Parathyroid adenoma (tissue), 2 donors: Measurements from ENCODE around the gene LHFPL6.

Experiments
- H2AFZ ChIP-seq: fragments of 300-600 bp; sonication (generic); one replicate; pipeline ENCODE4 v1.7.0; 2017; ENCODE audit warnings: antibody characterized with exemption, mild to moderate bottlenecking
- H3K27ac ChIP-seq: fragments of 300-600 bp; sonication (generic); one replicate; pipeline ENCODE4 v1.7.0; 2017
- H3K27me3 ChIP-seq: fragments of 300-600 bp; sonication (generic); one replicate; pipeline ENCODE4 v1.7.0; 2017; ENCODE audit warnings: low read length; ENCODE audit not compliant: control insufficient read depth, insufficient read depth
- H3K36me3 ChIP-seq: fragments of 300-600 bp; sonication (generic); one replicate; pipeline ENCODE4 v1.7.0; 2017; ENCODE audit warnings: low read length; ENCODE audit not compliant: control insufficient read depth, insufficient read depth
- H3K4me1 ChIP-seq: fragments of 300-600 bp; sonication (generic); one replicate; pipeline ENCODE4 v1.7.0; 2017; ENCODE audit warnings: control low read depth
- H3K4me2 ChIP-seq: fragments of 300-600 bp; sonication (generic); one replicate; pipeline ENCODE4 v1.7.0; 2017; ENCODE audit warnings: low read length
- H3K4me3 ChIP-seq: fragments of 300-600 bp; sonication (generic); one replicate; pipeline ENCODE4 v1.7.0; 2017; ENCODE audit warnings: low read depth, low read length
- H3K79me2 ChIP-seq: fragments of 300-600 bp; sonication (generic); one replicate; pipeline ENCODE4 v1.7.0; 2017; ENCODE audit warnings: control low read depth
- H3K9ac ChIP-seq: fragments of 300-600 bp; sonication (generic); one replicate; pipeline ENCODE4 v1.7.0; 2017; ENCODE audit warnings: mild to moderate bottlenecking
- H3K9me3 ChIP-seq: fragments of 300-600 bp; sonication (generic); one replicate; pipeline ENCODE4 v1.7.0; 2017; ENCODE audit warnings: low read length; ENCODE audit not compliant: control insufficient read depth
- TF ChIP-seq, protein P1 (sequence below): fragments of 300-600 bp; sonication (generic); IDR thresholded peaks from one replicate; pipeline ENCODE4 v1.7.0; 2017; ENCODE audit warnings: antibody characterized with exemption, mild to moderate bottlenecking
- donor health status: primary hyperparathyroidism.

Gene LHFPL6

DNA sequence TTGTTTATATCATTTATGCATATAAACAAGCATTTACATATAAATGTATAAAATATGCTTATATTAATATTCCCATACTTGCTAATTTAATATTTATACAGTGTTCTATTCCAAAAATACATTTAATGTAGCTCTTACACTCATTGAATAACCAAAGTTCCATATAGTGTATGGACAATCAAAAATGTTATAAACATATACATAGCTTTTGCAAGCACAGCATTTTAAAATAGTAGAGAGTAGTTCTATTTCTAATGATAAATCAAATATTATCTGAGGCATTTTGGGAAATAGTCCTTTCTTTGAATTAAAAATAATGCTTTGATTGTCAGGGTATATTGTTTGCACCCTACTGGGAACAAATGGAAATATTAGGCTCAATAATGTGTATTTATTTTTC, 30.0 kb upstream of the LHFPL6 start:
- Histone ChIP-seq H3K36me3 (no peaks in the 10 kb centered on the region), H3K9me3 (no peaks in the 10 kb centered on the region), H3K4me2 (no peak overlapping the region), H3K4me3 (no peak overlapping the region), H3K9ac (no peak overlapping the region), H2AFZ (no peak overlapping the region), H3K79me2 (no peaks in the 10 kb centered on the region), H3K4me1 (no peaks in the 10 kb centered on the region), H3K27ac (no peak overlapping the region), H3K27me3 (no peaks in the 10 kb centered on the region)
- TF ChIP-seq, protein P1, sequence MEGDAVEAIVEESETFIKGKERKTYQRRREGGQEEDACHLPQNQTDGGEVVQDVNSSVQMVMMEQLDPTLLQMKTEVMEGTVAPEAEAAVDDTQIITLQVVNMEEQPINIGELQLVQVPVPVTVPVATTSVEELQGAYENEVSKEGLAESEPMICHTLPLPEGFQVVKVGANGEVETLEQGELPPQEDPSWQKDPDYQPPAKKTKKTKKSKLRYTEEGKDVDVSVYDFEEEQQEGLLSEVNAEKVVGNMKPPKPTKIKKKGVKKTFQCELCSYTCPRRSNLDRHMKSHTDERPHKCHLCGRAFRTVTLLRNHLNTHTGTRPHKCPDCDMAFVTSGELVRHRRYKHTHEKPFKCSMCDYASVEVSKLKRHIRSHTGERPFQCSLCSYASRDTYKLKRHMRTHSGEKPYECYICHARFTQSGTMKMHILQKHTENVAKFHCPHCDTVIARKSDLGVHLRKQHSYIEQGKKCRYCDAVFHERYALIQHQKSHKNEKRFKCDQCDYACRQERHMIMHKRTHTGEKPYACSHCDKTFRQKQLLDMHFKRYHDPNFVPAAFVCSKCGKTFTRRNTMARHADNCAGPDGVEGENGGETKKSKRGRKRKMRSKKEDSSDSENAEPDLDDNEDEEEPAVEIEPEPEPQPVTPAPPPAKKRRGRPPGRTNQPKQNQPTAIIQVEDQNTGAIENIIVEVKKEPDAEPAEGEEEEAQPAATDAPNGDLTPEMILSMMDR = no peak

DNA sequence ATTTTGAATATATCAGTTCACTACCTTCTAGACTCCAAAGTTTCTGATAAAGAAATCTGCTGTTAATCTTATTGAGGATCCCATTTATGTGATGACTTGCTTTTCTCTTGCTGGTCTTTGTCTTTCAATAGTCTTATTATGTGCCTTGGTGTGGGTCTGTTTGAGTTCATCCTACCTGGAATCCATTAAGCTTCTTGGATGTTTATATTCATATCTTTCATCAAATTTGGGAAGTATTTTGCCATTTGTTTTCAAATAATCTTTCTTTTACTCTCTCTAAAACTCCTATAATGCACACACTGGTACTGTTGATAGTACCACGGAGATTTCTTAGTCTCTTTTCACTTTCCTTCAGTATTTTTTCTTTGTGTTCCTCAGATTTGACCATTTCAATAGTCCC, 28.3 kb upstream of the LHFPL6 start:
- TF ChIP-seq, protein P1 = no peak
- no peaks in the 10 kb centered on the region for H3K4me1 ChIP-seq
- H2AFZ ChIP-seq = no peak overlapping the region
- no peak overlapping the region for H3K9ac ChIP-seq
- H3K27ac ChIP-seq = no peak overlapping the region
- no peaks in the 10 kb centered on the region for H3K79me2 ChIP-seq
- no peaks in the 10 kb centered on the region for H3K27me3 ChIP-seq
- H3K9me3 ChIP-seq = no peaks in the 10 kb centered on the region
- H3K36me3 ChIP-seq = no peaks in the 10 kb centered on the region
- no peak overlapping the region for H3K4me2 ChIP-seq
- no peak overlapping the region for H3K4me3 ChIP-seq

DNA sequence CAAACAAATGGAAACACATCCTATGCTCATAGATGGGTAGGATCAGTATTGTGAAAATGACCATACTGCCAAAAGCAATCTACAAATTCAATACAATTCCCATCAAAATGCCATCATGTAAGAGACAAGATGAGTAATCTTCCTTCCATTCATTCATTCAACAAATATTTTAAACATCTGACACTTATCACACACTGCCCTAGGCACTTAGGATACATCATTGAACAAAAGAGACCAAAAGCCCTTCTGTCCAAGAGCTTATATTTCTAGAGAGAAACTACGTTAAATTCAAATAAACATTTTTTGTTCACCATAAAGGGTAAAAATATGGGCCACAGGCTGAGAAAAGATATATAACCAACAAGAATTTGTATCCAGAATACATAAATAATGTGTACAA, 20.5 kb upstream of the LHFPL6 start:
- Histone ChIP-seq H3K27me3 (no peaks in the 10 kb centered on the region), H2AFZ (no peak overlapping the region), H3K9ac (no peak overlapping the region), H3K9me3 (no peaks in the 10 kb centered on the region), H3K79me2 (no peaks in the 10 kb centered on the region), H3K36me3 (no peaks in the 10 kb centered on the region), H3K4me3 (no peak overlapping the region), H3K4me2 (no peak overlapping the region), H3K4me1 (no peaks in the 10 kb centered on the region), H3K27ac (no peak overlapping the region)
- TF ChIP-seq, protein P1 = no peak

DNA sequence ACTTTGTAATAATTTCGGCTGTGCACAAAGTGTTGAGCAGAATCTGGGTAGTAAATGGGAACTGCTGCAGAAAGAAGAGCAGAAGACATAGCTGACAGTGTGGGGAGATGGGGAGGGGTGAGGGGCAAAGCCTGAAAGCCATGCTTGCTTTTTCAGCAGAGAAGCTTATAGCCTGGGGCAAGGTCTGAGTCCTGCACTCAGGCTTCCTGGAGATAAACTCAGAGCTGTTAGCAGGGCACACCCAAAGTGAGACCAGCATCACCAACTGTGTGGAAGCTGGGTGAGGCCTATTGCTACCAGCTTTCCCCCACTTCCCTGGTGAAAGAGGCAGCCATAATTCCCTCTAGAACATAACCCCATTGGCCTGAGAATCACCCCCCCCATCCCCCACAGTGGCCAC, 15.6 kb upstream of the LHFPL6 start:
- Histone ChIP-seq H3K79me2 (no peaks in the 10 kb centered on the region), H3K4me2 (no peak overlapping the region), H3K9me3 (no peaks in the 10 kb centered on the region), H2AFZ (no peak overlapping the region), H3K27ac (no peak overlapping the region), H3K9ac (no peak overlapping the region), H3K4me1 (no peaks in the 10 kb centered on the region), H3K4me3 (no peak overlapping the region), H3K36me3 (no peaks in the 10 kb centered on the region), H3K27me3 (no peaks in the 10 kb centered on the region)
- TF ChIP-seq, protein P1 = no peak

DNA sequence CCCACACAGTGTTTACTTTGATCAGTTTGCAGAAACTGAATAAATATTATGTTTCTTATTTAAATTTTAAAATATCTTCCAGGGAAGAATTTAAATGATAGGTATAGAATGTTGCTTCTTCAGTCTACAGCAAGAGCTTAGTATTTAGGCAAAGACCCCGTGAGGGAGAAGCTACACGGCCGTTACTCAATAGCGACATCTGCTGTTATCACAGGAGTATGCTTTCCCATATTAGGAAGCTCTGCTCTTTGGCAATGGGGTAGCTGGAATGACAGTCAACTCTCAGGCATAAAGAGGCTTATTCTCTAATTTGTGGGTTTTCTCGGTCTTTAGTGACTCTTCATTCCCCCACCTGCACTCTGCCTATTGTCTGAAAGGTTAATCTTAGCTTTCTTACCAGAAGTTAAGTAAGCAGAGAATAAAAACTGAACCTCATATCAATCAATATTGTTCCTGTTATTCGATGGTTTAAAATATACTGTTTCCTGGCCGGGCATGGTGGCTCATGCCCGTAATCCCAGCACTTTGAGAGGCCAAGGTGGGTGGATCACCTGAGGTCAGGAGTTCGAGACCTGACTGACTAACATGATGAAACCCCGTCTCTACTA, 13.2 kb upstream of the LHFPL6 start:
- TF ChIP-seq, protein P1 = peak; percentile 67
- H3K9me3 ChIP-seq = no peaks in the 10 kb centered on the region
- no peak overlapping the region for H3K4me3 ChIP-seq
- H3K4me2 ChIP-seq = no peak overlapping the region
- no peak overlapping the region for H2AFZ ChIP-seq
- no peaks in the 10 kb centered on the region for H3K36me3 ChIP-seq
- no peaks in the 10 kb centered on the region for H3K79me2 ChIP-seq
- H3K4me1 ChIP-seq = no peaks in the 10 kb centered on the region
- no peak overlapping the region for H3K27ac ChIP-seq
- H3K9ac ChIP-seq = no peak overlapping the region
- H3K27me3 ChIP-seq = no peaks in the 10 kb centered on the region
